GM19025 (cell line): ENCODE results near the gene PNRC1.
A peak's percentile ranks its signal among the peaks of the same experiment; 100 is the strongest.
"Not testable (repeated sequence)": the region's sequence is repeated elsewhere in the genome, so short reads cannot be mapped to it uniquely, and the experiment has no call there.

Experiments
- ATAC-seq: cut with Tn5 transposase; IDR thresholded peaks from one replicate; pipeline ENCODE4 v1.9.1; 2021; ENCODE audit warnings: mild to moderate bottlenecking, low read depth, moderate library complexity; ENCODE audit not compliant: unreplicated experiment

Gene PNRC1

GRCh38 chr6:89098461-89098860, 17.9 kb downstream of the PNRC1 start:
- ATAC-seq: no peak

GRCh38 chr6:89100114-89100513, 19.6 kb downstream of the PNRC1 start:
- no peak for ATAC-seq

- ATAC-seq: no peak
These were observed 29.7 kb downstream of the PNRC1 start for GRCh38 chr6:89110284-89110683.

- no peak for ATAC-seq
These were observed 31.4 kb downstream of the PNRC1 start for GRCh38 chr6:89111933-89112332.

- ATAC-seq: no peak
These were observed 36.2 kb downstream of the PNRC1 start for GRCh38 chr6:89116702-89117101.

DNA sequence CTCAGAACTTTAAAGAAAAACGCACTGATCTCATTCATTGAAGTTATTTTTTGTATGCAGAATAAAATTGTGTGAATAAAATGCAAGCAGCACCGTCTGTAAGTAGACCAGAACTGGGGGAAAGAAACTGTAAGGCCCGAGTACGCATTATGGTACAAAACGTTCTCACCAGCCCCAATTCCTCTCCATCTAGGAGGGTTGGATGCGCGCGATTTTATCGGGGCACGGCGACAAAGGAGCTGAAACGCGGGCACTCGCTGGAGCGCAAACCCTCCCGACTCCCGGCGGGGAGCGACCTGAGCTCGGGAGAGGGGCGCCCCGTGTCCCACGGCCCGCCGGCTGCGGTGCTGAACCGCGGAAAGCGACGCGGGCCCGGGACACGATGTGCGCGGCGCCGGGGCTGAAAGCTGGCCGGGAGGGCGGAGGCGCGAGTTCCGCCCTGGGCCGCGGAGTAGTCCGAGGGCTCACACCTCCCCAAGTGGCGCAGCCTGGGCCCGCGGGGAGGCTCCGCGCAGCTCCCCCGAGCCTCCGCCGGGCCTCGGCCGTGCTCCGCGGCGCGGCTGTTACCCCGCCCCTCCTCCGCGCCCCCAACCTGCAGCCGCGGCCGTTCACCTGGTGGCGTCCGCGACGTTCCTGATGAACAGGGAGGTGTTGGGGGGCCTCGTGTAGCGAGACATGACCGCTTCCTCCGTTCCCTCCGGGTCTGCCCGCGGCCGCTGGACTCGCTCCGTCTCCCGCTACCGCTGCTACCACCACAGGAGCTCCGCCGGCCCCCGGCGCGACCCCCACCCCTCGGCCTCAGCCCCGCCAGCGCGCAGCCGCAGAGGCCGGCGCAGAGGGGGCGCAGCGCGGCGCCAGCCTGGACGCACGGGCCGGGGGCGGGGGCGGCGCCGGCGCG, 36.9 kb downstream of the PNRC1 start, which contains the start of gene SRSF12:
SRSF12 (minus strand) TSS at position 861 of the 898 bp plus-strand sequence; CDS start at position 677, 184 bp downstream.
- ATAC-seq: peak; percentile 68

DNA sequence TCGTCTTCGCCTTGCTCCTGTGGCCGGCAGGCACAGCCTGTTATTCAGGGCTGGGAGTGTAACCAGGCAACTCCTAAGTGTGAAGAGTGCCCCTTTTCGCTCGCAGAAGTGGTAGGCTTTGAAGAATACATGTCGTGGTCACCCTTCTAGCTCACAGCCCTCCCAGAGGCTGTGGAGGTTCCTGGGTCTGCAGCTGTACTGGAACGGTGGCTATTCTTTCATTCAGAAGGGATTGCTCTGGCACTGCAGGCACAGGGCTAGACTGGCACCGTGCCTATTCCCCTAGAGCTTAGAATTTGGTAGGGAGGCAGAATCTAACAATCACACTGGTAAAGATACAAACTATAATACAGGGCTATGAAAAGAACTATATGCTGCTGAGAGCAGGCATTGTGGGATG, 38.4 kb downstream of the PNRC1 start:
- no peak for ATAC-seq

GRCh38 chr6:89120371-89120770, 39.8 kb downstream of the PNRC1 start:
- no peak for ATAC-seq

- ATAC-seq: no peak
These were observed 41.4 kb downstream of the PNRC1 start for GRCh38 chr6:89121934-89122333.

DNA sequence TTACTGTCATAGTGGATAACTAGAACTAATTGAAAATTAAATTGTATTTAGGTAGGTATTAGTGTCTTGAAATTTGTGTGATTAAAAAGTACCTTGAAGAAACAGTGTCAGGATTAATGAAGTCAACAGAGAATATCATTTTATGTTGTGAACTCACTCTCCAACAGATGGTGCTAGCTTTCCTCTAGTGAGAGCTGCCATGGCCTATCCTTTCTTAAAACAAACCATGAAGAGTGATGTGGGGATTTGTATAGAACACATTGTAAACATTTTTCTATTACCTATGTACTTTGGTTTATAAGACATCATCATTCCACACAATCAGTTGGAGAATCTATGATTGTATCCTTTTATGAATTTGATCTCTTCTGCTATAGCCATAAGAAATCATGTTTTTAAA, 42.1 kb downstream of the PNRC1 start:
- ATAC-seq: no peak

GRCh38 chr6:89128256-89128671, 47.7 kb downstream of the PNRC1 start:
- not testable (repeated sequence) for ATAC-seq

DNA sequence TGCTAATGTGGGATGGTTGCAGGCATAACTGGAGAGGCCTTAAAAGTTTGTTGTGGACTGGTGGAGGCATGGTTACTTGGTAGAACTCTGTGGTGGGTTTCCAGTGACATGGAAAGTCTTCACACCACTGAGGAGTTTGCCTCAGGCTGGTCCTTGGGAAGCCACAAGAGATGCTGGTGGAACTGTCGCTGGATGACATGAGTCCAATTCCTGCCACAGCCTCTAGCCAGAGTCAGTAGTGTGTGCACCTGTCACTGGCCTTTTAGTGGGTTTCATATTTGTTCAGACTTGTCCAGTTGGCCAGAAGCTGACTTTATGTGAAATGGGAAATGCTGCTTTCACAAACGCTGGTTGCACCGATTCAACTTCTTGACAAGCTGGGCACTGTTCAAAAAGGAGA, 51.0 kb downstream of the PNRC1 start:
- ATAC-seq: no peak

GRCh38 chr6:89132057-89132456, 51.5 kb downstream of the PNRC1 start:
- ATAC-seq: no peak

- no peak for ATAC-seq
These were observed 53.4 kb downstream of the PNRC1 start for GRCh38 chr6:89133981-89134380.

- ATAC-seq: no peak
These were observed 54.2 kb downstream of the PNRC1 start for GRCh38 chr6:89134723-89135122.
